Activated CD8-positive, alpha-beta memory T cell treated with anti-CD3 and anti-CD28 coated beads for 36 hours (primary cell): ENCODE data around the gene CENPB. TPM values are rescaled to one million over a fixed set of nuclear protein-coding genes. Genes with fewer than 3 reads are reported as not detected.

Experiments
- CTCF ChIA-PET: fragments of 350-600 bp; sonication (Branson Sonifier 250); formaldehyde crosslinking; loops from one replicate; lab custom pipeline; 2021; ENCODE audit warnings: antibody characterized with exemption; lab: Charles Lee
- POLR2A ChIA-PET: fragments of 350-600 bp; sonication (Branson Sonifier 250); formaldehyde crosslinking; loops from one replicate; lab custom pipeline; 2021; ENCODE audit warnings: antibody characterized with exemption; lab: Charles Lee
- total RNA-seq, 2 experiments: library from RNA; stranded (reverse); gene quantifications; one replicate each; pipeline ENCODE4 v1.2.3, GENCODE V29; 2021

CENPB gene
- total RNA-seq, 2 experiments from 2014 or later, result 65.5 to 68.2 TPM

GRCh38 chr20:3749689-3750531 is 36.6 kb downstream of the CENPB start:
- ChIA-PET POLR2A (interaction anchor here (0.5 kb wide), 1 partner anchor 216 kb away, joined by 5 read pairs; no protein-coding TSS in a partner anchor), CTCF (interaction anchor here (0.6 to 2.4 kb wide), 7 partner anchors 15 to 76 kb away, joined by 3 to 7 read pairs (median 4); partner anchors contain the start of gene ADISSP)

- ChIA-PET CTCF (interaction anchor here (0.6 to 1.8 kb wide), 4 partner anchors 16 to 71 kb away, joined by 3 to 4 read pairs (median 4); partner anchors contain the start of gene ADISSP), POLR2A (interaction anchor here (0.5 kb wide), 1 partner anchor 216 kb away, joined by 5 read pairs; no protein-coding TSS in a partner anchor)
These were observed 37.4 kb downstream of the CENPB start for GRCh38 chr20:3749087-3749688.

- POLR2A ChIA-PET, result no interaction called here
- CTCF ChIA-PET, result interaction anchor here (1.3 to 1.6 kb wide), 2 partner anchors 13 to 70 kb away, joined by 4 to 5 read pairs; no protein-coding TSS in a partner anchor
These were observed 38.5 kb downstream of the CENPB start for GRCh38 chr20:3748073-3748472.

GRCh38 chr20:3747471-3747870 is 39.1 kb downstream of the CENPB start:
- POLR2A ChIA-PET, result no interaction called here
- CTCF ChIA-PET, result interaction anchor here (0.6 to 1.3 kb wide), 3 partner anchors 14 to 77 kb away, joined by 3 to 5 read pairs (median 3); no protein-coding TSS in a partner anchor

GRCh38 chr20:3745686-3746173 is 40.8 kb downstream of the CENPB start:
- CTCF ChIA-PET, result interaction anchor here (1.6 kb wide), 1 partner anchor 9 kb away, joined by 5 read pairs; no protein-coding TSS in a partner anchor
- POLR2A ChIA-PET, result no interaction called here

- ChIA-PET CTCF (interaction anchor here (1.6 kb wide), 1 partner anchor 9 kb away, joined by 5 read pairs; no protein-coding TSS in a partner anchor), POLR2A (interaction anchor here (0.9 kb wide), 1 partner anchor 23 kb away, joined by 4 read pairs; the partner anchor contains the start of gene ADISSP)
These were observed 41.5 kb downstream of the CENPB start for GRCh38 chr20:3744806-3745685.

- POLR2A ChIA-PET, result no interaction called here
- CTCF ChIA-PET, result interaction anchor here (1.6 kb wide), 1 partner anchor 10 kb away, joined by 5 read pairs; no protein-coding TSS in a partner anchor
These were observed 42.5 kb downstream of the CENPB start for GRCh38 chr20:3744037-3744436.

GRCh38 chr20:3743251-3743650 is 43.3 kb downstream of the CENPB start:
- ChIA-PET POLR2A (no interaction called here), CTCF (interaction anchor here (0.7 to 1.1 kb wide), 2 partner anchors 14 to 27 kb away, joined by 4 to 5 read pairs; no protein-coding TSS in a partner anchor)

GRCh38 chr20:3741836-3742458 is 44.6 kb downstream of the CENPB start:
- CTCF ChIA-PET, result interaction anchor here (0.9 to 1.6 kb wide), 3 partner anchors 17 to 113 kb away, joined by 3 to 4 read pairs (median 3); no protein-coding TSS in a partner anchor
- POLR2A ChIA-PET, result no interaction called here

GRCh38 chr20:3740615-3741301 is 45.8 kb downstream of the CENPB start:
- CTCF ChIA-PET, result interaction anchor here (0.9 to 1.6 kb wide), 3 partner anchors 18 to 114 kb away, joined by 3 to 4 read pairs (median 3); no protein-coding TSS in a partner anchor
- POLR2A ChIA-PET, result no interaction called here

GRCh38 chr20:3739926-3740451 is 46.6 kb downstream of the CENPB start:
- ChIA-PET CTCF (no interaction called here), POLR2A (no interaction called here)

- ChIA-PET CTCF (no interaction called here), POLR2A (no interaction called here)
These were observed 47.2 kb downstream of the CENPB start for GRCh38 chr20:3739054-3739925.

- POLR2A ChIA-PET, result no interaction called here
- CTCF ChIA-PET, result no interaction called here
These were observed 48.2 kb downstream of the CENPB start for GRCh38 chr20:3738111-3739053.

GRCh38 chr20:3735768-3736167 is 50.8 kb downstream of the CENPB start:
- POLR2A ChIA-PET, result no interaction called here
- CTCF ChIA-PET, result interaction anchor here (0.7 kb wide), 1 partner anchor 11 kb away, joined by 3 read pairs; no protein-coding TSS in a partner anchor
